Cardiac ventricle fibroblast (primary cell): ENCODE data around the gene ZNF521. TPM values are rescaled to one million over a fixed set of nuclear protein-coding genes. Genes with fewer than 3 reads are reported as not detected.

Experiments
- total RNA-seq: library from RNA; depleted of rRNA; stranded (reverse); fragments of >200 nt; gene quantifications from 2 replicates; pipeline ENCODE4 v1.2.3, GENCODE V29; 2015

The ZNF521 gene
- 45.1 and 50.0 TPM in 2 replicates for total RNA-seq

GRCh38 chr18:25351777-25352628, at the start of gene ZNF521:
ZNF521 (minus strand) TSS chr18:25352166; CDS start chr18:25350946, 1,220 bp downstream.

